ENCODE data around the gene SCN8A. TPM values are rescaled to one million over a fixed set of nuclear protein-coding genes. Genes with fewer than 3 reads are reported as not detected.

Gene SCN8A
- total and polyA plus RNA-seq, 2 donors (not counting 3 experiments of a cell fraction or from before 2014, with no cell fraction given) = 9.4 to 20.4 TPM

GRCh38 chr12:51846271-51846691 is 255.2 kb downstream of the SCN8A start:
- Histone ChIP-seq H3K4me3 (replicated peaks in 1 of 3; ENCODE audit: insufficient read depth in 1 of 3, low read depth in 1 of 3, low read length in 3 of 3) (no peak overlapping the region), H3K9me3 (replicated peaks; ENCODE audit: control insufficient read depth, insufficient read depth, low read length) (no peaks in the 10 kb centered on the region), H3K27me3 (ENCODE audit: control insufficient read depth in 2 of 2, insufficient read depth in 2 of 2, low read length in 2 of 2) (peaks cover 4 to 13% of the 10 kb centered on the region in 2 experiments), H2AFZ (ENCODE audit: low read depth, low read length) (no peak overlapping the region), H3K36me3 (ENCODE audit: control insufficient read depth in 2 of 2, extremely low read depth in 1 of 2, insufficient read depth in 2 of 2, low read length in 2 of 2) (no peaks in the 10 kb centered on the region), H3K27ac (ENCODE audit: insufficient read depth, low read depth, low read length) (no peak overlapping the region), H3K4me2 (ENCODE audit: insufficient read depth, low read length) (no peak overlapping the region), H3K4me1 (ENCODE audit: control insufficient read depth, extremely low read depth, insufficient read depth, low read length) (peaks cover 4% of the 10 kb centered on the region), H3K9me1 (replicated peaks; ENCODE audit: control insufficient read depth, extremely low read depth, insufficient read depth, low read length) (no peaks in the 10 kb centered on the region), H4K20me1 (replicated peaks; ENCODE audit: control insufficient read depth, extremely low read depth, insufficient read depth, low read length) (no peaks in the 10 kb centered on the region), H3K9ac (replicated peaks; ENCODE audit: extremely low read depth, insufficient read depth, low read length) (no peak overlapping the region), H3K79me2 (ENCODE audit: control insufficient read depth, insufficient read depth, low read length) (no peaks in the 10 kb centered on the region)
- dilution Hi-C loops (cut with MboI; ENCODE audit: extremely low pct_ligation_motif_present, low sequenced_read_pairs) = no loop called here
- TF ChIP-seq JUN (IDR thresholded peaks at IDR 0.05; ENCODE audit: borderline replicate concordance, insufficient read depth, insufficient read length, low read depth) (no peak), MYC (IDR thresholded peaks at IDR 0.05; ENCODE audit: low read depth, low read length) (no peak), POLR2AphosphoS5 (IDR thresholded peaks at IDR 0.05; ENCODE audit: insufficient read depth, low read depth, low read length) (no peak), POLR2A (IDR thresholded peaks at IDR 0.05; ENCODE audit: low read depth, low read length) (no peak), GATA2 (IDR thresholded peaks at IDR 0.05; ENCODE audit: insufficient read depth, insufficient read length, low read depth, low read length) (no peak), FOS (IDR thresholded peaks at IDR 0.05; ENCODE audit: borderline replicate concordance, insufficient read depth, low read length) (no peak), EZH2 (IDR thresholded peaks at IDR 0.05; ENCODE audit: borderline replicate concordance, low read depth, low read length, severe bottlenecking) (no peak)
- TF ChIP-seq, protein P1, sequence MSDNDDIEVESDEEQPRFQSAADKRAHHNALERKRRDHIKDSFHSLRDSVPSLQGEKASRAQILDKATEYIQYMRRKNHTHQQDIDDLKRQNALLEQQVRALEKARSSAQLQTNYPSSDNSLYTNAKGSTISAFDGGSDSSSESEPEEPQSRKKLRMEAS (IDR thresholded peaks at IDR 0.05; ENCODE audit: insufficient read depth, insufficient read length) = no peak
- TF ChIP-seq, protein P2, sequence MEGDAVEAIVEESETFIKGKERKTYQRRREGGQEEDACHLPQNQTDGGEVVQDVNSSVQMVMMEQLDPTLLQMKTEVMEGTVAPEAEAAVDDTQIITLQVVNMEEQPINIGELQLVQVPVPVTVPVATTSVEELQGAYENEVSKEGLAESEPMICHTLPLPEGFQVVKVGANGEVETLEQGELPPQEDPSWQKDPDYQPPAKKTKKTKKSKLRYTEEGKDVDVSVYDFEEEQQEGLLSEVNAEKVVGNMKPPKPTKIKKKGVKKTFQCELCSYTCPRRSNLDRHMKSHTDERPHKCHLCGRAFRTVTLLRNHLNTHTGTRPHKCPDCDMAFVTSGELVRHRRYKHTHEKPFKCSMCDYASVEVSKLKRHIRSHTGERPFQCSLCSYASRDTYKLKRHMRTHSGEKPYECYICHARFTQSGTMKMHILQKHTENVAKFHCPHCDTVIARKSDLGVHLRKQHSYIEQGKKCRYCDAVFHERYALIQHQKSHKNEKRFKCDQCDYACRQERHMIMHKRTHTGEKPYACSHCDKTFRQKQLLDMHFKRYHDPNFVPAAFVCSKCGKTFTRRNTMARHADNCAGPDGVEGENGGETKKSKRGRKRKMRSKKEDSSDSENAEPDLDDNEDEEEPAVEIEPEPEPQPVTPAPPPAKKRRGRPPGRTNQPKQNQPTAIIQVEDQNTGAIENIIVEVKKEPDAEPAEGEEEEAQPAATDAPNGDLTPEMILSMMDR (IDR thresholded peaks at IDR 0.05; ENCODE audit: extremely low read depth in 1 of 2, insufficient read depth in 1 of 2, low read depth in 1 of 2, low read length in 2 of 2) = no peak
- CTCF ChIA-PET = interaction anchor here (1.0 to 1.2 kb wide), 2 partner anchors 22 to 29 kb away, joined by 5 to 7 read pairs; no protein-coding TSS in a partner anchor
- FAIRE-seq (no peak), DNase-seq (ENCODE audit: low read depth, low spot score) (no peak)
- intact Hi-C loops (cut with micrococcal nuclease) = no loop called here
- POLR2A ChIA-PET = no interaction called here
- BruUV-seq (replicated peaks) = no TSS peak

All from endothelial cell of umbilical vein (primary cell).